Measurements from ENCODE around the gene PTX4.
"Not testable (repeated sequence)": the region's sequence is repeated elsewhere in the genome, so short reads cannot be mapped to it uniquely, and the experiment has no call there.

PTX4 gene

GRCh38 chr16:1478937-1479336 lies 9.8 kb downstream of the PTX4 start:
- not testable (repeated sequence) for DNase-seq

- DNase-seq = no peak
Observed at GRCh38 chr16:1477033-1477432, 11.7 kb downstream of the PTX4 start.

- DNase-seq = no peak
Observed at GRCh38 chr16:1475552-1476114, 13.1 kb downstream of the PTX4 start.

GRCh38 chr16:1474796-1475551 lies 13.8 kb downstream of the PTX4 start, which contains the start of gene CLCN7:
TSS of gene CLCN7 (minus strand) at chr16:1475028. CDS start at chr16:1474974, 54 bp downstream.
- peak; percentile 82 to 87 for DNase-seq

GRCh38 chr16:1474082-1474795 lies 14.5 kb downstream of the PTX4 start:
- DNase-seq = no peak

- no peak for DNase-seq
Observed at GRCh38 chr16:1472974-1473373, 15.8 kb downstream of the PTX4 start.

- no peak for DNase-seq
Observed at GRCh38 chr16:1471569-1472194, 17.1 kb downstream of the PTX4 start.

GRCh38 chr16:1470481-1471251 lies 18.1 kb downstream of the PTX4 start:
- peak in 1 of 2 donors; percentile 41 for DNase-seq

GRCh38 chr16:1469693-1470201 lies 19.0 kb downstream of the PTX4 start:
- DNase-seq = peak in 1 of 2 donors; percentile 23

- DNase-seq = not testable (repeated sequence)
Observed at GRCh38 chr16:1469141-1469540, 19.6 kb downstream of the PTX4 start.

GRCh38 chr16:1468426-1468810 lies 20.3 kb downstream of the PTX4 start:
- no peak for DNase-seq

- no peak for DNase-seq
Observed at GRCh38 chr16:1466968-1467521, 21.7 kb downstream of the PTX4 start.

GRCh38 chr16:1466054-1466453 lies 22.7 kb downstream of the PTX4 start:
- DNase-seq = no peak

GRCh38 chr16:1465567-1465915 lies 23.2 kb downstream of the PTX4 start:
- DNase-seq = no peak

GRCh38 chr16:1464894-1465566 lies 23.7 kb downstream of the PTX4 start:
- no peak for DNase-seq

GRCh38 chr16:1464196-1464893 lies 24.4 kb downstream of the PTX4 start:
- no peak for DNase-seq

- DNase-seq = no peak
Observed at GRCh38 chr16:1461146-1461545, 27.6 kb downstream of the PTX4 start.

GRCh38 chr16:1460602-1461138 lies 28.1 kb downstream of the PTX4 start:
- DNase-seq = no peak

- DNase-seq = no peak
Observed at GRCh38 chr16:1459967-1460366, 28.8 kb downstream of the PTX4 start.

GRCh38 chr16:1458977-1459341 lies 29.8 kb downstream of the PTX4 start:
- DNase-seq = peak in 1 of 2 donors; percentile 73

Data from CD4-positive, alpha-beta T cell treated with Interferon alpha-2 for 1 hour (primary cell).